ENCODE data around the gene ZSCAN16. TPM values are rescaled to one million over a fixed set of nuclear protein-coding genes. Genes with fewer than 3 reads are reported as not detected.

Gene ZSCAN16
- total and polyA plus RNA-seq, 9 donors, result 2.8 to 4.8 (median 3.8) TPM

DNA sequence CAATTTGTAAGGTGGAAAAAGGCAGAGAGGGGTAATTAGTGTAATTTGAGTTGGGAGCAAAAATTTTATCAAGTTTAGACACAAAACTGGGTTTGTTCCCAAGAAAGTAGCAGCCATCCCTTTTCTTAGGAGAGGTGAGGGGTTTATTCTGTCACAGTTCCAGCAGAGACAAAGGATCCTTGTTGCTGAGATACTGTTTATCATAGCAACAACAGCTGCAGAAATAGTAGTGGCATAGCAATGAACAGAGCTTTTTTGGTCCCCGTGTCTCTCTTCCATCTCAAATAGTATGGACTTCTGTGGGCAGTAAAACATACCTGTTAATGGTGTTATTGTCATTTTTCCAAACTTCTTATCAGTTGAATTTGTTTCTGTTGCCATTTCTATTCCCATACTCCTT, 41.2 kb downstream of the ZSCAN16 start:
- no CpG with 5 or more reads among the region's 1 CpG for WGBS (ENCODE audit: insufficient coverage)
- Histone ChIP-seq H3K27ac (ENCODE audit: low read length) (peak overlapping the region; percentile 44), H3K27me3 (ENCODE audit: control insufficient read depth, insufficient read depth, low read length) (no peaks in the 10 kb centered on the region), H3K4me3 (ENCODE audit: low read length) (no peak overlapping the region), H3K9me3 (replicated peaks; ENCODE audit: control insufficient read depth, low read depth, low read length) (no peaks in the 10 kb centered on the region), H3K36me3 (ENCODE audit: control insufficient read depth, insufficient read depth, low read length) (peaks cover 2% of the 10 kb centered on the region), H3K4me1 (ENCODE audit: control insufficient read depth, insufficient read depth, low read length) (peaks cover 12% of the 10 kb centered on the region)
- peak; percentile 34 for DNase-seq

DNA sequence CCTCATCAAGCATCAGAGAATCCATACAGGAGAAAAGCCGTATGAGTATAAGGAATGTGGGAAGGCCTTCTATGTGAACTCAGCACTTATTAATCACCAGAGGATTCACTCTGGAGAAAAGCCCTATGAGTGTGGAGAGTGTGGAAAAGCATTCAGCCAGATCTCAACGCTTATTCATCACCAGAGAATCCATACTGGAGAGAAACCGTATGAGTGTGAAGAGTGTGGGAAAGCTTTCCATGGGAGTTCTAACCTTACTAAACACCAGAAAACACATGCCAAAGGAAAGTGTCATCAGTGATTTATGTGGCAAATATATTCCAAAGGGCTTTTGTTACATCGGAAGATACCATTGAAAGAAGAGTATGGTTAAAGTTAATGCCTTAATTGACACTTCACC, 42.7 kb downstream of the ZSCAN16 start:
- no peak overlapping the region for H3K27ac ChIP-seq (ENCODE audit: low read length)
- H3K27me3 ChIP-seq (ENCODE audit: control insufficient read depth, insufficient read depth, low read length), result no peaks in the 10 kb centered on the region
- H3K36me3 ChIP-seq (ENCODE audit: control insufficient read depth, insufficient read depth, low read length), result peaks cover 2% of the 10 kb centered on the region
- H3K4me3 ChIP-seq (ENCODE audit: low read length), result no peak overlapping the region
- peaks cover 4% of the 10 kb centered on the region for H3K4me1 ChIP-seq (ENCODE audit: control insufficient read depth, insufficient read depth, low read length)
- WGBS (ENCODE audit: insufficient coverage), result no CpG with 5 or more reads among the region's 4 CpGs
- H3K9me3 ChIP-seq (replicated peaks; ENCODE audit: control insufficient read depth, low read depth, low read length), result no peaks in the 10 kb centered on the region
- no peak for DNase-seq

- Histone ChIP-seq H3K4me3 (ENCODE audit: low read length) (no peak overlapping the region), H3K4me1 (ENCODE audit: control insufficient read depth, insufficient read depth, low read length) (peaks cover 2% of the 10 kb centered on the region), H3K9me3 (replicated peaks; ENCODE audit: control insufficient read depth, low read depth, low read length) (no peaks in the 10 kb centered on the region), H3K36me3 (ENCODE audit: control insufficient read depth, insufficient read depth, low read length) (peaks cover 2% of the 10 kb centered on the region), H3K27ac (ENCODE audit: low read length) (no peak overlapping the region), H3K27me3 (ENCODE audit: control insufficient read depth, insufficient read depth, low read length) (no peaks in the 10 kb centered on the region)
- DNase-seq, result no peak
- WGBS (ENCODE audit: insufficient coverage), result no CpG with 5 or more reads among the region's 1 CpG
These were observed 43.5 kb downstream of the ZSCAN16 start for GRCh38 chr6:28167926-28168325.

DNA sequence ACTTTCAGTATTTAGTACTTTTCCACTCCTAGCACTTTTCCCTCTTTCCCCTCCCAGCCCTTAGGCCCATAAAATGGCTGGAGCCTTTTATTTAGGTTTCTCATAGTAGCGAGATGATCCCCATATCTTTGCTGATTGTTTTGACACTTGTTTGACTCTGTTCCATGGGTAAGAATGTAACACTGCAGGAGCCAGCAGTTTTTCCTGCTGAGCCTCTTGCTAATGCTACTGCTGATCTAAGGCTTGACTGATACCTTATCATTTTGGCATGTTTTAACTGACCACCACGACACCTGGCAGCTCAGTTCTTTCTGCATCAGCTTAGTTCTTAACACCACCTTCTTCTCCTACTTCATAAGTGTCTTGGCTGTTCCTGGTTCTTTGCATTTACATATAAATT, 46.9 kb downstream of the ZSCAN16 start:
- Histone ChIP-seq H3K27ac (ENCODE audit: low read length) (no peak overlapping the region), H3K27me3 (ENCODE audit: control insufficient read depth, insufficient read depth, low read length) (no peaks in the 10 kb centered on the region), H3K4me1 (ENCODE audit: control insufficient read depth, insufficient read depth, low read length) (no peaks in the 10 kb centered on the region), H3K9me3 (replicated peaks; ENCODE audit: control insufficient read depth, low read depth, low read length) (no peaks in the 10 kb centered on the region), H3K36me3 (ENCODE audit: control insufficient read depth, insufficient read depth, low read length) (peaks cover 2% of the 10 kb centered on the region), H3K4me3 (ENCODE audit: low read length) (no peak overlapping the region)
- WGBS (ENCODE audit: insufficient coverage), result 100% methylated on average over 1 of the region's 2 CpGs
- DNase-seq, result no peak

GRCh38 chr6:28172006-28172405, 47.6 kb downstream of the ZSCAN16 start:
- DNase-seq, result no peak
- H3K9me3 ChIP-seq (replicated peaks; ENCODE audit: control insufficient read depth, low read depth, low read length), result no peaks in the 10 kb centered on the region
- no peak overlapping the region for H3K27ac ChIP-seq (ENCODE audit: low read length)
- peaks cover 2% of the 10 kb centered on the region for H3K36me3 ChIP-seq (ENCODE audit: control insufficient read depth, insufficient read depth, low read length)
- no peak overlapping the region for H3K4me3 ChIP-seq (ENCODE audit: low read length)
- no peaks in the 10 kb centered on the region for H3K4me1 ChIP-seq (ENCODE audit: control insufficient read depth, insufficient read depth, low read length)
- no CpG with 5 or more reads among the region's 2 CpGs for WGBS (ENCODE audit: insufficient coverage)
- no peaks in the 10 kb centered on the region for H3K27me3 ChIP-seq (ENCODE audit: control insufficient read depth, insufficient read depth, low read length)

DNA sequence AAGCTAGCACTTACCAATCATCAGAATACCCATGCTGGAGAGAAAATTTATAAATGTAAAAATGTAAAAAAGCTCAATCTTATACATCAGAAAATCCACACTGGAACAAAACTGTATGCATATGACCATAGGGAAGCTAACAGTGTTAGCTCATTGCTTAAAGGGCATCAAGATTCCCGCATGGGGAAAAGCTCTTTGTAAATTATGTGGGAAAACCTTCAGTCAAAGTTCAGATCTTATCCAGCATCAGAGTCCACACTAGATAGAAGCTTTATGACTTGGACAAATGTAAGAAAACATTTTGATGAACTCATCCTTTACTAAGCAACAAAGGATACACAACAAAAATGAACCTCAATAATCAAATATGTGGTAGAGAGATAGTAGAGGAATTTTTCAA, 52.0 kb downstream of the ZSCAN16 start:
- DNase-seq, result no peak

More for the DNA sequence above, 52.0 kb downstream of the ZSCAN16 start:
- WGBS (ENCODE audit: insufficient coverage), result no CpG with 5 or more reads among the region's 1 CpG
- no peaks in the 10 kb centered on the region for H3K36me3 ChIP-seq (ENCODE audit: control insufficient read depth, insufficient read depth, low read length)
- no peak overlapping the region for H3K27ac ChIP-seq (ENCODE audit: low read length)
- no peaks in the 10 kb centered on the region for H3K4me1 ChIP-seq (ENCODE audit: control insufficient read depth, insufficient read depth, low read length)
- H3K9me3 ChIP-seq (replicated peaks; ENCODE audit: control insufficient read depth, low read depth, low read length), result no peaks in the 10 kb centered on the region
- no peaks in the 10 kb centered on the region for H3K27me3 ChIP-seq (ENCODE audit: control insufficient read depth, insufficient read depth, low read length)
- no peak overlapping the region for H3K4me3 ChIP-seq (ENCODE audit: low read length)

Other genes with a start within 250 kb of the ZSCAN16 start
- not detected for gene OR2B2, start 212.2 kb upstream of the ZSCAN16 start, total RNA-seq
- not detected for gene OR2B2, start 212.2 kb upstream of the ZSCAN16 start, polyA plus RNA-seq (ENCODE audit: insufficient read depth in 1 of 8, insufficient read length in 8 of 8, low replicate concordance in 1 of 8)
- 0.09 TPM for gene OR2B6, start 167.4 kb upstream of the ZSCAN16 start, total RNA-seq
- gene OR2B6, start 167.4 kb upstream of the ZSCAN16 start, polyA plus RNA-seq (ENCODE audit: insufficient read depth in 1 of 8, insufficient read length in 8 of 8, low replicate concordance in 1 of 8), result under 1 TPM in 2 of 8 donors, not detected in 6; 0.15 to 0.20 TPM
- gene ZNF165, start 44.0 kb upstream of the ZSCAN16 start, total RNA-seq, result 0.62 TPM
- gene ZNF165, start 44.0 kb upstream of the ZSCAN16 start, polyA plus RNA-seq (ENCODE audit: insufficient read depth in 1 of 8, insufficient read length in 8 of 8, low replicate concordance in 1 of 8), result under 1 TPM; 0.24 to 0.67 (median 0.52) TPM
- gene ZKSCAN8, start 17.3 kb downstream of the ZSCAN16 start, total RNA-seq, result 21.8 TPM
- 10 to 100 TPM; 17.1 to 24.4 (median 20.0) TPM for gene ZKSCAN8, start 17.3 kb downstream of the ZSCAN16 start, polyA plus RNA-seq (ENCODE audit: insufficient read depth in 1 of 8, insufficient read length in 8 of 8, low replicate concordance in 1 of 8)
- 20.4 TPM for gene ZSCAN9, start 100.7 kb downstream of the ZSCAN16 start, total RNA-seq
- 10 to 100 TPM; 19.2 to 22.6 (median 19.9) TPM for gene ZSCAN9, start 100.7 kb downstream of the ZSCAN16 start, polyA plus RNA-seq (ENCODE audit: insufficient read depth in 1 of 8, insufficient read length in 8 of 8, low replicate concordance in 1 of 8)
- gene ZKSCAN4, start 127.7 kb downstream of the ZSCAN16 start, total RNA-seq, result 7.0 TPM
- gene ZKSCAN4, start 127.7 kb downstream of the ZSCAN16 start, polyA plus RNA-seq (ENCODE audit: insufficient read depth in 1 of 8, insufficient read length in 8 of 8, low replicate concordance in 1 of 8), result 1 to 10 TPM; 4.8 to 6.2 (median 5.5) TPM
- gene NKAPL, start 134.7 kb downstream of the ZSCAN16 start, total RNA-seq, result 0.71 TPM
- 1 to 10 TPM in 4 of 8 donors, under 1 TPM in 4; 0.64 to 1.4 (median 1.0) TPM for gene NKAPL, start 134.7 kb downstream of the ZSCAN16 start, polyA plus RNA-seq (ENCODE audit: insufficient read depth in 1 of 8, insufficient read length in 8 of 8, low replicate concordance in 1 of 8)
- 24.6 TPM for gene ZSCAN26, start 142.5 kb downstream of the ZSCAN16 start, total RNA-seq
- 10 to 100 TPM; 15.4 to 22.0 (median 19.0) TPM for gene ZSCAN26, start 142.5 kb downstream of the ZSCAN16 start, polyA plus RNA-seq (ENCODE audit: insufficient read depth in 1 of 8, insufficient read length in 8 of 8, low replicate concordance in 1 of 8)
- gene PGBD1, start 157.0 kb downstream of the ZSCAN16 start, total RNA-seq, result 6.3 TPM
- gene PGBD1, start 157.0 kb downstream of the ZSCAN16 start, polyA plus RNA-seq (ENCODE audit: insufficient read depth in 1 of 8, insufficient read length in 8 of 8, low replicate concordance in 1 of 8), result 1 to 10 TPM; 5.9 to 7.4 (median 6.2) TPM
- gene ZSCAN31, start 211.5 kb downstream of the ZSCAN16 start, total RNA-seq, result 11.9 TPM
- gene ZSCAN31, start 211.5 kb downstream of the ZSCAN16 start, polyA plus RNA-seq (ENCODE audit: insufficient read depth in 1 of 8, insufficient read length in 8 of 8, low replicate concordance in 1 of 8), result 1 to 10 TPM; 5.7 to 9.3 (median 7.5) TPM
- 8.2 TPM for gene ZKSCAN3, start 225.3 kb downstream of the ZSCAN16 start, total RNA-seq
- 1 to 10 TPM; 5.0 to 7.0 (median 6.0) TPM for gene ZKSCAN3, start 225.3 kb downstream of the ZSCAN16 start, polyA plus RNA-seq (ENCODE audit: insufficient read depth in 1 of 8, insufficient read length in 8 of 8, low replicate concordance in 1 of 8)

Measured in muscle of leg (tissue), 11 donors.